Esophagus (tissue), 2 donors: ENCODE data around the gene NACC2. TPM values are rescaled to one million over a fixed set of nuclear protein-coding genes. Genes with fewer than 3 reads are reported as not detected.

Source experiments
- H3K27ac ChIP-seq, 2 donors: one replicate each; pipeline ENCODE4 v1.5.1; 2013; ENCODE audit warnings: low read depth in 2 of 2, mild to moderate bottlenecking in 2 of 2, inconsistent platforms in 1 of 2, low read length in 1 of 2, moderate library complexity in 1 of 2
- H3K27me3 ChIP-seq, 2 donors: one replicate each; pipeline ENCODE4 v1.6.1; 2013; ENCODE audit warnings: low read length in 2 of 2, control low read depth in 1 of 2, mild to moderate bottlenecking in 1 of 2; ENCODE audit not compliant: insufficient read depth in 2 of 2, control insufficient read depth in 1 of 2
- H3K36me3 ChIP-seq, 2 donors: one replicate each; pipeline ENCODE4 v1.6.1; 2013; ENCODE audit warnings: low read length in 1 of 2; ENCODE audit not compliant: control insufficient read depth in 2 of 2, insufficient read depth in 2 of 2
- H3K4me1 ChIP-seq, 2 donors: one replicate each; pipeline ENCODE4 v1.6.1; 2013; ENCODE audit warnings: low read length in 1 of 2; ENCODE audit not compliant: control insufficient read depth in 2 of 2, insufficient read depth in 2 of 2
- H3K4me3 ChIP-seq, 2 donors: one replicate each; pipeline ENCODE4 v1.5.1; 2013; ENCODE audit warnings: low read length in 2 of 2, mild to moderate bottlenecking in 2 of 2, low read depth in 1 of 2, moderate library complexity in 1 of 2
- H3K9me3 ChIP-seq, 2 donors: one replicate each; pipeline ENCODE4 v1.6.1; 2013; ENCODE audit warnings: mild to moderate bottlenecking in 2 of 2, low read depth in 1 of 2, low read length in 1 of 2, moderate library complexity in 1 of 2; ENCODE audit not compliant: control insufficient read depth in 2 of 2, insufficient read depth in 1 of 2
- WGBS, 2 donors: extraction: QIAGEN DNeasy Blood & Tissue Kit; methylation state at CpG; one replicate each; pipeline ENCODE4 v1.1.7; 2013; 5-methylcytosine and 5-hydroxymethylcytosine counted together
- polyA plus RNA-seq, 2 donors: library from polyadenylated mRNA; stranded (reverse); fragments of 200-250 nt; gene quantifications; one replicate each; pipeline ENCODE4 v1.2.3, GENCODE V29; 2013
- donor health status: healthy with polysubstance abuse.
- donor health status: Bipolar disorder and iron deficiency.

The NACC2 gene
- polyA plus RNA-seq, 2 donors = 3.2 to 4.5 TPM

- peaks cover 5 to 21% of the 10 kb centered on the region in 2 donors for H3K36me3 ChIP-seq
- H3K4me1 ChIP-seq = peaks cover 7 to 13% of the 10 kb centered on the region in 2 donors
- peak within 1 kb of the TSS; percentile 73 to 92 for H3K4me3 ChIP-seq
- WGBS, 2 donors = 0% methylated on average over 96 to 112 of the region's 112 CpGs
- H3K27ac ChIP-seq = peak within 1 kb of the TSS; percentile 89 to 95
- no peaks in the 10 kb centered on the region for H3K9me3 ChIP-seq
- H3K27me3 ChIP-seq = no peaks in the 10 kb centered on the region
Measured at GRCh38 chr9:136118320-136119060, 23.4 kb upstream of the NACC2 start, which contains the start of gene TMEM250. Gene TMEM250, minus strand, starts transcription at chr9:136118875. Its CDS starts 1,975 bp downstream, at chr9:136116900.

GRCh38 chr9:136117916-136118319, 22.8 kb upstream of the NACC2 start:
- Histone ChIP-seq H3K4me3 (peak overlapping the region; percentile 73 to 92), H3K27ac (peak overlapping the region; percentile 89 to 95), H3K9me3 (no peaks in the 10 kb centered on the region), H3K36me3 (peaks cover 5 to 21% of the 10 kb centered on the region in 2 donors), H3K4me1 (peaks cover 7 to 13% of the 10 kb centered on the region in 2 donors), H3K27me3 (no peaks in the 10 kb centered on the region)
- 0 to 1% methylated on average over 20 to 36 of the region's 36 CpGs for WGBS, 2 donors

- peaks cover 7 to 16% of the 10 kb centered on the region in 2 donors for H3K4me1 ChIP-seq
- H3K9me3 ChIP-seq = no peaks in the 10 kb centered on the region
- H3K27me3 ChIP-seq = no peaks in the 10 kb centered on the region
- WGBS, 2 donors = 42 to 46% methylated on average over 23 of the region's 23 CpGs
- H3K36me3 ChIP-seq = peaks cover 5 to 21% of the 10 kb centered on the region in 2 donors
- H3K27ac ChIP-seq = peak overlapping the region; percentile 89 to 95
- peak overlapping the region; percentile 73 to 92 for H3K4me3 ChIP-seq
Measured at GRCh38 chr9:136117291-136117915, 22.3 kb upstream of the NACC2 start.

- Histone ChIP-seq H3K36me3 (peaks cover 5 to 21% of the 10 kb centered on the region in 2 donors), H3K4me3 (no peak overlapping the region), H3K27me3 (no peaks in the 10 kb centered on the region), H3K4me1 (peaks cover 7 to 20% of the 10 kb centered on the region in 2 donors), H3K27ac (no peak overlapping the region), H3K9me3 (no peaks in the 10 kb centered on the region)
- WGBS, 2 donors = 95% methylated on average over 65 to 69 of the region's 69 CpGs
Measured at GRCh38 chr9:136116360-136117098, 21.4 kb upstream of the NACC2 start.

- Histone ChIP-seq H3K27ac (no peak overlapping the region), H3K36me3 (peaks cover 5 to 21% of the 10 kb centered on the region in 2 donors), H3K4me1 (peaks cover 7 to 22% of the 10 kb centered on the region in 2 donors), H3K9me3 (no peaks in the 10 kb centered on the region), H3K4me3 (no peak overlapping the region), H3K27me3 (no peaks in the 10 kb centered on the region)
- WGBS, 2 donors = 88 to 92% methylated on average over 22 of the region's 22 CpGs
Measured at GRCh38 chr9:136115641-136116359, 20.7 kb upstream of the NACC2 start.

- Histone ChIP-seq H3K36me3 (peaks cover 5 to 21% of the 10 kb centered on the region in 2 donors), H3K4me1 (peaks cover 11 to 20% of the 10 kb centered on the region in 2 donors), H3K9me3 (no peaks in the 10 kb centered on the region), H3K27ac (no peak overlapping the region), H3K4me3 (no peak overlapping the region), H3K27me3 (no peaks in the 10 kb centered on the region)
- 92% methylated on average over 13 of the region's 13 CpGs for WGBS, 2 donors
Measured at GRCh38 chr9:136115206-136115605, 20.1 kb upstream of the NACC2 start.

- no peaks in the 10 kb centered on the region for H3K9me3 ChIP-seq
- peaks cover 12 to 23% of the 10 kb centered on the region in 2 donors for H3K4me1 ChIP-seq
- H3K27me3 ChIP-seq = no peaks in the 10 kb centered on the region
- 86 to 92% methylated on average over 18 of the region's 18 CpGs for WGBS, 2 donors
- H3K27ac ChIP-seq = no peak overlapping the region
- H3K36me3 ChIP-seq = peaks cover 5 to 21% of the 10 kb centered on the region in 2 donors
- H3K4me3 ChIP-seq = no peak overlapping the region
Measured at GRCh38 chr9:136114610-136115009, 19.5 kb upstream of the NACC2 start.

GRCh38 chr9:136112541-136112940, 17.5 kb upstream of the NACC2 start:
- Histone ChIP-seq H3K27me3 (no peaks in the 10 kb centered on the region), H3K4me3 (no peak overlapping the region), H3K4me1 (peaks cover 10 to 34% of the 10 kb centered on the region in 2 donors), H3K36me3 (peaks cover 5 to 21% of the 10 kb centered on the region in 2 donors), H3K9me3 (no peaks in the 10 kb centered on the region), H3K27ac (no peak overlapping the region)
- WGBS, 2 donors = 62 to 70% methylated on average over 11 of the region's 11 CpGs

GRCh38 chr9:136111910-136112309, 16.8 kb upstream of the NACC2 start:
- peaks cover 5 to 19% of the 10 kb centered on the region in 2 donors for H3K36me3 ChIP-seq
- H3K9me3 ChIP-seq = no peaks in the 10 kb centered on the region
- H3K4me1 ChIP-seq = peaks cover 5 to 35% of the 10 kb centered on the region in 2 donors
- WGBS, 2 donors = 69 to 73% methylated on average over 16 of the region's 16 CpGs
- no peak overlapping the region for H3K27ac ChIP-seq
- no peaks in the 10 kb centered on the region for H3K27me3 ChIP-seq
- no peak overlapping the region for H3K4me3 ChIP-seq
